ENCODE data around the gene TVP23B. TPM values are rescaled to one million over a fixed set of nuclear protein-coding genes. Genes with fewer than 3 reads are reported as not detected.
"Not testable (repeated sequence)": the region's sequence is repeated elsewhere in the genome, so short reads cannot be mapped to it uniquely, and the experiment has no call there.

TVP23B gene
- polyA plus RNA-seq, 1 donor from 2014 or later = 71.5 TPM

GRCh38 chr17:18770572-18770971 lies 10.4 kb upstream of the TVP23B start:
- H3K9ac ChIP-seq (ENCODE audit: low read length); H3K9me3 ChIP-seq (ENCODE audit: low read length); H4K20me1 ChIP-seq (ENCODE audit: insufficient read depth); H2AFZ ChIP-seq (ENCODE audit: low read depth, low read length); H3K4me2 ChIP-seq (ENCODE audit: low read length); H3F3A ChIP-seq (ENCODE audit: insufficient read depth, low read length, poor library complexity, severe bottlenecking); H3K4me3 ChIP-seq (ENCODE audit: low read length); H3K79me2 ChIP-seq (replicated peaks; ENCODE audit: insufficient read depth, low read length); H3K9me2 ChIP-seq (ENCODE audit: insufficient read depth, low read length); H3K27me3 ChIP-seq (ENCODE audit: insufficient read depth, low read depth, low read length); H3K27ac ChIP-seq (ENCODE audit: low read length); H3K36me3 ChIP-seq (ENCODE audit: insufficient read depth, low read length): not testable (repeated sequence)

GRCh38 chr17:18771066-18771465 lies 9.9 kb upstream of the TVP23B start:
- not testable (repeated sequence) for H3K9me3 ChIP-seq (ENCODE audit: low read length); H3K4me3 ChIP-seq (ENCODE audit: low read length); H3F3A ChIP-seq (ENCODE audit: insufficient read depth, low read length, poor library complexity, severe bottlenecking); H3K9ac ChIP-seq (ENCODE audit: low read length); H4K20me1 ChIP-seq (ENCODE audit: insufficient read depth); H3K79me2 ChIP-seq (replicated peaks; ENCODE audit: insufficient read depth, low read length); H3K36me3 ChIP-seq (ENCODE audit: insufficient read depth, low read length); H3K27me3 ChIP-seq (ENCODE audit: insufficient read depth, low read depth, low read length); H2AFZ ChIP-seq (ENCODE audit: low read depth, low read length); H3K4me2 ChIP-seq (ENCODE audit: low read length); H3K9me2 ChIP-seq (ENCODE audit: insufficient read depth, low read length); H3K27ac ChIP-seq (ENCODE audit: low read length)

- H3K4me2 ChIP-seq (ENCODE audit: low read length) = no peak overlapping the region
- H3K27me3 ChIP-seq (ENCODE audit: insufficient read depth, low read depth, low read length) = no peaks in the 10 kb centered on the region
- no peak for TF ChIP-seq SMC3 (conservative IDR thresholded peaks at IDR 0.05; ENCODE audit: poor library complexity)
- no peak for TF ChIP-seq CTCF (IDR thresholded peaks at IDR 0.05; ENCODE audit: poor library complexity, severe bottlenecking)
- TF ChIP-seq TAF1 (IDR thresholded peaks at IDR 0.05; ENCODE audit: low read depth) = no peak
- no peak for TF ChIP-seq EP300 (conservative IDR thresholded peaks at IDR 0.05; ENCODE audit: poor library complexity, severe bottlenecking)
- TF ChIP-seq REST (IDR thresholded peaks at IDR 0.05; ENCODE audit: borderline replicate concordance) = no peak
- no peak for TF ChIP-seq POLR2AphosphoS5 (IDR thresholded peaks at IDR 0.05)
- TF ChIP-seq MXI1 (conservative IDR thresholded peaks at IDR 0.05; ENCODE audit: poor library complexity, severe bottlenecking) = no peak
- no peak for TF ChIP-seq RAD21 (conservative IDR thresholded peaks at IDR 0.05)
- no peak for TF ChIP-seq EZH2 (IDR thresholded peaks at IDR 0.05; ENCODE audit: borderline replicate concordance, insufficient read depth, low read length, poor library complexity, severe bottlenecking)
- H3K27ac ChIP-seq (ENCODE audit: low read length) = no peak overlapping the region
- H2AFZ ChIP-seq (ENCODE audit: low read depth, low read length) = no peak overlapping the region
- no peaks in the 10 kb centered on the region for H3K9me3 ChIP-seq (ENCODE audit: low read length)
- no peaks in the 10 kb centered on the region for H4K20me1 ChIP-seq (ENCODE audit: insufficient read depth)
- H3K9ac ChIP-seq (ENCODE audit: low read length) = no peak overlapping the region
- H3K36me3 ChIP-seq (ENCODE audit: insufficient read depth, low read length) = no peaks in the 10 kb centered on the region
- no peaks in the 10 kb centered on the region for H3F3A ChIP-seq (ENCODE audit: insufficient read depth, low read length, poor library complexity, severe bottlenecking)
- no peak overlapping the region for H3K4me3 ChIP-seq (ENCODE audit: low read length)
- no peaks in the 10 kb centered on the region for H3K9me2 ChIP-seq (ENCODE audit: insufficient read depth, low read length)
- H3K79me2 ChIP-seq (replicated peaks; ENCODE audit: insufficient read depth, low read length) = no peaks in the 10 kb centered on the region
These were observed 8.5 kb upstream of the TVP23B start for GRCh38 chr17:18772471-18772870.

- H2AFZ ChIP-seq (ENCODE audit: low read depth, low read length); H3K36me3 ChIP-seq (ENCODE audit: insufficient read depth, low read length); H3K27me3 ChIP-seq (ENCODE audit: insufficient read depth, low read depth, low read length); H3K27ac ChIP-seq (ENCODE audit: low read length); H3K79me2 ChIP-seq (replicated peaks; ENCODE audit: insufficient read depth, low read length); H4K20me1 ChIP-seq (ENCODE audit: insufficient read depth); H3F3A ChIP-seq (ENCODE audit: insufficient read depth, low read length, poor library complexity, severe bottlenecking); H3K9me2 ChIP-seq (ENCODE audit: insufficient read depth, low read length); H3K4me2 ChIP-seq (ENCODE audit: low read length); H3K9me3 ChIP-seq (ENCODE audit: low read length): not testable (repeated sequence)
- peak overlapping the region; percentile 71 for H3K9ac ChIP-seq (ENCODE audit: low read length)
- peak overlapping the region; percentile 60 for H3K4me3 ChIP-seq (ENCODE audit: low read length)
These were observed 822 bp downstream of the TVP23B start for GRCh38 chr17:18781805-18782204.

- not testable (repeated sequence) for H3K9me3 ChIP-seq (ENCODE audit: low read length); H3K9me2 ChIP-seq (ENCODE audit: insufficient read depth, low read length); H3K9ac ChIP-seq (ENCODE audit: low read length); H3K4me2 ChIP-seq (ENCODE audit: low read length); H3K36me3 ChIP-seq (ENCODE audit: insufficient read depth, low read length); H3K27me3 ChIP-seq (ENCODE audit: insufficient read depth, low read depth, low read length); H4K20me1 ChIP-seq (ENCODE audit: insufficient read depth); H3K79me2 ChIP-seq (replicated peaks; ENCODE audit: insufficient read depth, low read length); H3K4me3 ChIP-seq (ENCODE audit: low read length); H2AFZ ChIP-seq (ENCODE audit: low read depth, low read length); H3K27ac ChIP-seq (ENCODE audit: low read length); H3F3A ChIP-seq (ENCODE audit: insufficient read depth, low read length, poor library complexity, severe bottlenecking)
These were observed 5.0 kb downstream of the TVP23B start for GRCh38 chr17:18785933-18786332.
